Glomerular endothelial cell (primary cell): ENCODE results near the gene SLC7A14. TPM values are rescaled to one million over a fixed set of nuclear protein-coding genes. Genes with fewer than 3 reads are reported as not detected.

Experiments used
- DNase-seq: peaks from one replicate; pipeline ENCODE4 v3.0.0-alpha.2; 2011; ENCODE audit warnings: low read depth, low spot score; ENCODE audit errors: extremely low read depth
- total RNA-seq: library from RNA; depleted of rRNA; stranded (reverse); fragments of >200 nt; gene quantifications from 2 replicates; pipeline ENCODE4 v1.2.3, GENCODE V29; 2015

SLC7A14 gene
- total RNA-seq, 1 donor from 2014 or later = 0.70 TPM

- no peak for DNase-seq
These were observed 149.2 kb downstream of the SLC7A14 start for GRCh38 chr3:170436697-170437096.

GRCh38 chr3:170432416-170432815 is 153.5 kb downstream of the SLC7A14 start:
- no peak for DNase-seq

- no peak for DNase-seq
These were observed 154.8 kb downstream of the SLC7A14 start for GRCh38 chr3:170431054-170431453.

GRCh38 chr3:170429050-170429449 is 156.8 kb downstream of the SLC7A14 start:
- no peak for DNase-seq

- no peak for DNase-seq
These were observed 157.8 kb downstream of the SLC7A14 start for GRCh38 chr3:170428095-170428494.

GRCh38 chr3:170426240-170426797 is 159.6 kb downstream of the SLC7A14 start:
- no peak for DNase-seq

GRCh38 chr3:170425491-170426239 is 160.2 kb downstream of the SLC7A14 start:
- no peak for DNase-seq

- no peak for DNase-seq
These were observed 161.0 kb downstream of the SLC7A14 start for GRCh38 chr3:170424879-170425278.

- DNase-seq = no peak
These were observed 162.8 kb downstream of the SLC7A14 start for GRCh38 chr3:170423001-170423615.

GRCh38 chr3:170421758-170422157 is 164.1 kb downstream of the SLC7A14 start:
- DNase-seq = no peak

- DNase-seq = no peak
These were observed 164.7 kb downstream of the SLC7A14 start for GRCh38 chr3:170421111-170421641.

- DNase-seq = no peak
These were observed 165.5 kb downstream of the SLC7A14 start for GRCh38 chr3:170420307-170420821.

GRCh38 chr3:170419557-170420087 is 166.3 kb downstream of the SLC7A14 start:
- no peak for DNase-seq

GRCh38 chr3:170418422-170419398 is 167.2 kb downstream of the SLC7A14 start, which contains the start of gene CLDN11:
CLDN11 (plus strand) TSS chr3:170418868; CDS start chr3:170419067, 199 bp downstream.
- DNase-seq = no peak

GRCh38 chr3:170417090-170417489 is 168.8 kb downstream of the SLC7A14 start:
- DNase-seq = no peak

GRCh38 chr3:170414202-170414663 is 171.6 kb downstream of the SLC7A14 start:
- peak; percentile 68 for DNase-seq

GRCh38 chr3:170413291-170413690 is 172.6 kb downstream of the SLC7A14 start:
- DNase-seq = no peak

GRCh38 chr3:170410428-170411029 is 175.3 kb downstream of the SLC7A14 start:
- peak; percentile 23 for DNase-seq
